ENCODE data around the gene TPP1.

TPP1 gene

DNA sequence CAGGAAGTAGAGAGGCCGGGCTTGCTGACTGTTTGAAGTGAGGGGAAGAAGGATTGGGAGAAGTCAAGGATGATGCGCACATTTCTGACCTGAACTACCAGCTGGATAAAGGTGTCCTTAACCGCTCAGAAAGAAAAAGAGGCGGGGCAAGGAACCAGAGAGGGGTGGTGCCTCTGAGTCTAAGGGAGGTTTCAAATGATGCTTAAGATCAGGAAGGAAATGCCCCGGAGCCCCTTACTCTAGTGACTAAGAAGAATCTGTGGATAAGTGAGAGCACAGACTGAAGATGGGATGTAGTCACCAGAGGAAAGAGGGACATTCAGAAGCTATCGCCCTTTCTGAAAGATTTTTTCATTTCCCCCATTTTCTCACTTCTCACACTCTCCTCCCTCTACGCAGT lies 23.7 kb upstream of the TPP1 start:
- POLR2A ChIA-PET = no interaction called here
- CTCF ChIA-PET = interaction anchor here (1.2 to 2.2 kb wide), 3 partner anchors 21 to 112 kb away, joined by 3 to 6 read pairs (median 3); no protein-coding TSS in a partner anchor
- TF ChIP-seq, protein P1, sequence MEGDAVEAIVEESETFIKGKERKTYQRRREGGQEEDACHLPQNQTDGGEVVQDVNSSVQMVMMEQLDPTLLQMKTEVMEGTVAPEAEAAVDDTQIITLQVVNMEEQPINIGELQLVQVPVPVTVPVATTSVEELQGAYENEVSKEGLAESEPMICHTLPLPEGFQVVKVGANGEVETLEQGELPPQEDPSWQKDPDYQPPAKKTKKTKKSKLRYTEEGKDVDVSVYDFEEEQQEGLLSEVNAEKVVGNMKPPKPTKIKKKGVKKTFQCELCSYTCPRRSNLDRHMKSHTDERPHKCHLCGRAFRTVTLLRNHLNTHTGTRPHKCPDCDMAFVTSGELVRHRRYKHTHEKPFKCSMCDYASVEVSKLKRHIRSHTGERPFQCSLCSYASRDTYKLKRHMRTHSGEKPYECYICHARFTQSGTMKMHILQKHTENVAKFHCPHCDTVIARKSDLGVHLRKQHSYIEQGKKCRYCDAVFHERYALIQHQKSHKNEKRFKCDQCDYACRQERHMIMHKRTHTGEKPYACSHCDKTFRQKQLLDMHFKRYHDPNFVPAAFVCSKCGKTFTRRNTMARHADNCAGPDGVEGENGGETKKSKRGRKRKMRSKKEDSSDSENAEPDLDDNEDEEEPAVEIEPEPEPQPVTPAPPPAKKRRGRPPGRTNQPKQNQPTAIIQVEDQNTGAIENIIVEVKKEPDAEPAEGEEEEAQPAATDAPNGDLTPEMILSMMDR (IDR thresholded peaks at IDR 0.05; ENCODE audit: control extremely low read depth, extremely low read depth, low read depth, missing control alignments) = no peak
- DNase-seq (ENCODE audit: extremely low spot score) = no peak

DNA sequence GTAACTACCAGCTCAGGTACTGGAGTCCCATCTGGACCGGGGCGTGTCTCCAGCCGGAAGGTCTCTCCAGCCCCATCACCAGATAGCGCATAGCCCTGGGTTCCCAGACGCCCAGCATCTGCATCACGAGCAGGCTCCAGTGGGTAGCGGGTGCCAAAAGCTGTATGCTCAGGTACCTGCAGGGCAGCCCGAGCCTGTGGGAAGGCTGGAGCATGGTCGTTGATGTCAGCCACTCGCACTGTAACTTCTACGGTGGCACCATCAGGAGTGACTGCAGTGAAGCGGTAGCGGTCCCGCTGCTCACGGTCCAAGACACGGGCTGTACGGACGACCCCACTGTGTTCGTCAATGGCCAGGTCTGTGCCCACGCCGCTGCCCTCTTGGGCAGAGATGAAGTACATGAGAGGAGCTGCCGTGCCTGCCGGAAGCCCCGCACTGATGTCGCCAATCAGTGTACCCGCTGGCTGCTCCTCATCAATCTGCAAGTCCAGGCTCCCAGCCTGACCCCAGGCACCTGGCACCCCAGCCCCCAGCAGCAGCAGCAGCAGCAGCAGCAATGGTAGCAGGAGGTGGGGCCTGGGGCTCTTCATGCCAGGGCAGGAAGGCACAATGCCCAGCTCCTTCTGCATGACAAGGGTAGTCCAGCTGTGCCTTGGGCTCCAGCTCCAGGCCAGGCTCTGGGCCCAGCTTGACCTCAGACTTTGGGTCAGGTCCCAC lies 21.9 kb upstream of the TPP1 start:
- no peak for DNase-seq (ENCODE audit: extremely low spot score)
- TF ChIP-seq, protein P1 (IDR thresholded peaks at IDR 0.05; ENCODE audit: control extremely low read depth, extremely low read depth, low read depth, missing control alignments) = no peak
- POLR2A ChIA-PET = interaction anchor here (1.2 kb wide), 1 partner anchor 42 kb away, joined by 3 read pairs; the partner anchor contains the start of gene MRPL17
- CTCF ChIA-PET = interaction anchor here (0.7 to 2.2 kb wide), 4 partner anchors 9 to 61 kb away, joined by 3 to 6 read pairs (median 4); no protein-coding TSS in a partner anchor

- POLR2A ChIA-PET = interaction anchor here (1.2 to 1.3 kb wide), 2 partner anchors 21 to 43 kb away, joined by 3 to 4 read pairs; partner anchors contain the start of genes MRPL17 and TPP1
- TF ChIP-seq, protein P1 (IDR thresholded peaks at IDR 0.05; ENCODE audit: control extremely low read depth, extremely low read depth, low read depth, missing control alignments) = no peak
- no peak for DNase-seq (ENCODE audit: extremely low spot score)
- CTCF ChIA-PET = interaction anchor here (1.5 kb wide), 1 partner anchor 43 kb away, joined by 4 read pairs; the partner anchor contains the start of gene MRPL17
These were observed 21.1 kb upstream of the TPP1 start for GRCh38 chr11:6640036-6640984.

GRCh38 chr11:6638429-6638828 lies 19.2 kb upstream of the TPP1 start:
- ChIA-PET POLR2A (no interaction called here), CTCF (interaction anchor here (0.8 to 1.7 kb wide), 5 partner anchors 8 to 107 kb away, joined by 3 to 8 read pairs (median 4); partner anchors contain the start of genes MRPL17 and TPP1)
- TF ChIP-seq, protein P1 (IDR thresholded peaks at IDR 0.05; ENCODE audit: control extremely low read depth, extremely low read depth, low read depth, missing control alignments) = no peak
- DNase-seq (ENCODE audit: extremely low spot score) = no peak

DNA sequence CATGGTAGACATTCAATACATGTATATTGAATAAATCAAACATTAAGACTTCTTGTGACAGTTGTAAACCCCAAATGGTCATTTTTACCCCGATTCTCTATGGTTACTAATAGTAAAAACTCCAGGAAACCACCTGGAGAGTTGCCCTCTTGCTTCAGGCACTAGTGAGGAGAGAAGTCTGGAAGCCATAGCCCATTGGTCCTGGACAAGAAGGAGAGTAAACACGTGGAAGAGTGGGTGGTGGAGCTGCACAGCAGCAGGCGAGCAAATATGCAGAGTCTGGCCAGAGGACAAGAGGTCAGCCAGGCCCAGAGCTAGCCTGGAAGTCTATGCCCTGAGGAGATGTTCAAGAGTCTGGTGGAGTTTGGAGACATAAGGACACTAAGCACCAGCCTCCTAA lies 18.6 kb upstream of the TPP1 start:
- TF ChIP-seq, protein P1 (IDR thresholded peaks at IDR 0.05; ENCODE audit: control extremely low read depth, extremely low read depth, low read depth, missing control alignments) = no peak
- ChIA-PET POLR2A (no interaction called here), CTCF (interaction anchor here (1.2 to 1.7 kb wide), 4 partner anchors 8 to 14 kb away, joined by 3 to 8 read pairs (median 4); no protein-coding TSS in a partner anchor)
- DNase-seq (ENCODE audit: extremely low spot score) = no peak

- no peak for DNase-seq (ENCODE audit: extremely low spot score)
- TF ChIP-seq, protein P1 (IDR thresholded peaks at IDR 0.05; ENCODE audit: control extremely low read depth, extremely low read depth, low read depth, missing control alignments) = no peak
- CTCF ChIA-PET = interaction anchor here (1.2 kb wide), 2 partner anchors 9 to 12 kb away, joined by 3 read pairs; no protein-coding TSS in a partner anchor
- POLR2A ChIA-PET = no interaction called here
These were observed 17.3 kb upstream of the TPP1 start for GRCh38 chr11:6636480-6636879.

Measured in GM10248 (cell line).